Activated T-cell treated with anti-CD3 and anti-CD28 coated beads, Interleukin-2, amount 50 U/mL, for 1 hour (primary cell): ENCODE results near the gene GABRA5.

Experiments
- DNase-seq: peaks from one replicate; pipeline ENCODE4 v3.0.0-alpha.2; 2020

GABRA5 gene

GRCh38 chr15:26934848-26935247, 68.0 kb downstream of the GABRA5 start:
- no peak for DNase-seq

- no peak for DNase-seq
These were observed 68.5 kb downstream of the GABRA5 start for GRCh38 chr15:26935322-26935721.

GRCh38 chr15:26936502-26936901, 69.6 kb downstream of the GABRA5 start:
- no peak for DNase-seq

- no peak for DNase-seq
These were observed 70.3 kb downstream of the GABRA5 start for GRCh38 chr15:26937134-26937533.

GRCh38 chr15:26939398-26939797, 72.5 kb downstream of the GABRA5 start:
- DNase-seq = no peak

- DNase-seq = no peak
These were observed 74.6 kb downstream of the GABRA5 start for GRCh38 chr15:26941489-26941888.

- DNase-seq = no peak
These were observed 77.0 kb downstream of the GABRA5 start for GRCh38 chr15:26943866-26944265.

- DNase-seq = no peak
These were observed 78.2 kb downstream of the GABRA5 start for GRCh38 chr15:26945046-26945445.

GRCh38 chr15:26950001-26950400, 83.1 kb downstream of the GABRA5 start:
- DNase-seq = no peak

GRCh38 chr15:26954403-26954802, 87.5 kb downstream of the GABRA5 start:
- DNase-seq = no peak

- DNase-seq = no peak
These were observed 100.9 kb downstream of the GABRA5 start for GRCh38 chr15:26967719-26968269.

GRCh38 chr15:26968806-26969205, 101.9 kb downstream of the GABRA5 start:
- DNase-seq = no peak

- DNase-seq = no peak
These were observed 103.9 kb downstream of the GABRA5 start, which contains the start of gene GABRG3 for GRCh38 chr15:26970712-26971210. GABRG3 (plus strand) TSS chr15:26971181.

GRCh38 chr15:26971271-26972018, 104.6 kb downstream of the GABRA5 start:
- no peak for DNase-seq

GRCh38 chr15:26972636-26973035, 105.8 kb downstream of the GABRA5 start:
- DNase-seq = no peak

- no peak for DNase-seq
These were observed 107.4 kb downstream of the GABRA5 start for GRCh38 chr15:26974120-26974780.

- no peak for DNase-seq
These were observed 114.6 kb downstream of the GABRA5 start for GRCh38 chr15:26981492-26981891.

GRCh38 chr15:26983822-26984221, 117.0 kb downstream of the GABRA5 start:
- no peak for DNase-seq

- DNase-seq = no peak
These were observed 118.2 kb downstream of the GABRA5 start for GRCh38 chr15:26985050-26985449.

- no peak for DNase-seq
These were observed 129.4 kb downstream of the GABRA5 start for GRCh38 chr15:26996250-26996649.
